SK-N-MC (cell line): ENCODE measurements around the gene NOC2L.

Experiments used
- EZH2 ChIP-seq: fragments of 200-600 bp; sonication (generic); IDR thresholded peaks from one replicate; pipeline ENCODE4 v1.6.1; 2017; ENCODE audit warnings: antibody characterized with exemption
- FOXP2 ChIP-seq: optimal IDR thresholded peaks from 2 replicates; pipeline ENCODE3; 2011; ENCODE audit warnings: mild to moderate bottlenecking, moderate library complexity; ENCODE audit not compliant: insufficient read depth; ENCODE audit errors: extremely low read length, control extremely low read depth
- POLR2AphosphoS5 ChIP-seq: IDR thresholded peaks from 2 replicates; pipeline ENCODE4 v1.6.1; 2012; ENCODE audit warnings: mild to moderate bottlenecking, low read depth, low read length, borderline replicate concordance

- TF ChIP-seq EZH2 (no peak), POLR2AphosphoS5 (no peak), FOXP2 (no peak)
Measured at GRCh38 chr1:995665-996633, 36.9 kb upstream of the NOC2L start.
